Inflammatory macrophage (primary cell): ENCODE results near the gene P3R3URF.

Source experiments
- DNase-seq, 2 donors: peaks; one replicate each; pipeline ENCODE4 v3.0.0-alpha.2; 2020 to 2022

Gene P3R3URF

DNA sequence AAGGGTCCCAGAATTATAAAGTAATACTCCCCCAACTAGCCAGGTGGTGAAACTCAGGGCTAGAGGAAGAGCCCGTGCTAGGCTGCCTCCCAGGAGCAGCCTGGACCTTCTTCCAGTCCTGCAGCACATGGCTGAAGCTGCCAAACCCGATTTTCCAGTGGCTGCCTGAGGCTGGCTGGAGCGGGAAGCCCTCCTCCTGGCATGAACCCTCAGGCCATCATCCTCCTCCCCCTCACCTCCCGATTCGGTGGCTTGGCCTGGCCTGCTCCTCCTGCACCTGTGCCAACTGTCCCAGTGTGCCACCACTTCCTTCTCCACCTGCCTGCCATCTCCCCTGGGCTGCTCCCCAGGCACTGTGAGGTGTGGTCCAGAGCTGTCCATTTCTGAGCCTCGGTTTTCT, 4.4 kb downstream of the P3R3URF start:
- no peak for DNase-seq

DNA sequence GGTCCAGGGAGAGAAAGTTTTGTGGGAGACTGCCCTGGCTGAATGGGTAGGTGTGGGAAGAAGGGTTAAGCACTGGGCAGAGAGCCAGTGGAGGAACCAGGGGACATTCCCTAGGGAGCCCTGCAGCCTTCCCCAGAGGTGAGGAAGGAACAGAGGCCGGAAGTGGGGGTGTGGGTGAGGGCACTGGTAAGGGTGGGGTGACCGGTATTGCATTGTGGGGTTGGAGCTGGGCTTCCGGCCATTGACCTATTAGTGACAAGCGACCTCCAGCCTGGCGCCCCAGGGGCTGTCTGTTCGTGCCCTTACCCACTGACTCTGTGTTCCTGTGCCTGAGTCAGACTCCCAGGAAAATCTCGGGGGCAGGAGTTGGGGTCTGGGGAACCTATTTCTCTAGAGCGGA, 4.9 kb downstream of the P3R3URF start:
- DNase-seq: no peak

DNA sequence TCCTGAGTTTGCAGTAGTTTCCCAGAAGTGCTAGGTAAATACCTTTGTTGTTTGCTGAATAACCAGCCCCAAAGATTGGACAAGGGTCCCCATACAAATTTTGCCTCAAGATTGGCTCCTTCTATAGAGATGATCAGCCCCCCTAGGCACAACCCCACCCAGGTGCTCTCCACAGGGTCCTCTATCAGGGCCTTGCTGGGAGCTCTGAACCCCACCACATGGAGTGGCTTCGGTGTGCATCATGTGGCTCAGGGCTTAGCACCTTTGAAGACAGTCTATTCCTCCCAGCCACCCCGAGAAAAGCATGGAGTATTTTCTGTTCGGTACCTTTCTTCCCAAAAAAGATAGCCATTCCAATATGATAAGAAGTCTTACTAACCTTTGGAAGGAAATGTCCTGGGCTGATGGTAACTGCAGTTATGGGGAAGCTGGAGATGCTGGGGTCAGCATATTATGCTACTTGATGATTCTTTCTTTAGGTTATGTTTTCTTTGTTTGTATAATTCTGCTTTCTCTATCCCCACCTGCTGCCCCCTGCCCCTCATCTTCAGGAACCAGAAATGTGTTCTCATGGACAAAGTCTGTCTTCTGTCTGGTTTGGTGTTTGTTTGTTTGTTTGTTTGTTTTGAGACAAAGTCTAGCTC, 6.4 kb downstream of the P3R3URF start:
- no peak for DNase-seq

DNA sequence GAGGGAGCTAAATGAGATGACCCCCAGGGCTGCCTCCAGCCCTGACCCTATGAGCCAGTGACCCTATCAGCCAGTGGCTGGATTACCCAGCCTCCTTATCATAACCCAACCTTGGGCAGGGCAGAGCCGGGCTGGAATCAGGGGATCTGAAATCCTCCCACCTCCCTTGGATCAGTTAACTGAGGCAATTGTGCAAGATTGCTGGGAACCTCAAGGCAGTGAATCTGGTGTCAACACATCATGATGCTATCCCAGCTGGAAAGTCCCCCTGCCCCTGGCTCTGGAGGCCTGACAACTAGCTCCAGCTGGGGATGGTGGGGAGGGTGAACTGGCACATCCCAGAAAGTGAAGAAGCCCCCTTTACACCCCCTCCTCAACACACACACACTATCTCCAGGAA, 7.8 kb downstream of the P3R3URF start:
- DNase-seq: no peak

DNA sequence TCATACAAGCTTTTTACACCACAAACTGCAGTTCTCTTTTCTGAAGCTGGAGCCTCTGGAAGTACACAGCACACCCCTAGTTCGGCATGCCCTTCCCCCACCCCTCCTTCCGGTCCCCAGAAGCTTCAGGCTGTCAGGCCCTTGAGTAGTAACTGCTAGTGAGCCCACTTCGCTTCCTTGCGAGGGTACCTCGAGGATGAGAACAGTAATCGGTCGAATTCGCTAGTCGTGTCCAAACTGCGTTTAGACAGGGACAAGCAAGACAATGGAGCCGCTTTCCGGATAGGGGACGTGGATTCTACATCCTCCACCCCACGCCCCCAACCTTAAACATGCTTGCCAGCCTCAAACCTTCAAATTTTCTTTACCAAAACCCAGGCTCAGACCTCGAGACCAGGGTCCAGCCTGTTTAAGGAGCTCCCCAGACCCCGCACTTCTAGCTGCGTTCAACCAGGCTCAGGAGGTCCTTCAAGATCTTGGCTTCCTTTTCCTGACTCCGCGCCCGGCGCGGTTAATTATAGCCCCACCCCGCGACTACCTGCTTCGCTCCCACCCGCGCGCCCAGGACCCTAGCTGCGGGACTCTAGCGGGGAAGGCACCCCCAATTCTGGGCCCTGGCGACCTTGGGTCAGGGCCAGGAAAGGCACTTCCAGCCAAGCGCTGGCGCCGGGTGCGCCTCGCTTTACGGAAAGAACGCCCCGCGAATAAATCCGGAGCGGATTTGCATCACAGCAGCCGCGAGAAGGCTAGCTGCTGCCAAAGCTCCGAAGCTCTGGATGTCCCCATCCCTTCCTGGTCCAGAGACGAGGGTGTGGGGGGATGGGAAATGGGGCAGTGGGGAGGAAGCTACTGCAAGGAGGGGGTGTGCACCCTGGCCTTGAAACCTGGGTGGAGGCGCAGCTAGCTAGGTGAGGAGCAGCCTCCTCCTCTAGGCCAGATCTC, 9.5 kb downstream of the P3R3URF start:
- DNase-seq: no peak

DNA sequence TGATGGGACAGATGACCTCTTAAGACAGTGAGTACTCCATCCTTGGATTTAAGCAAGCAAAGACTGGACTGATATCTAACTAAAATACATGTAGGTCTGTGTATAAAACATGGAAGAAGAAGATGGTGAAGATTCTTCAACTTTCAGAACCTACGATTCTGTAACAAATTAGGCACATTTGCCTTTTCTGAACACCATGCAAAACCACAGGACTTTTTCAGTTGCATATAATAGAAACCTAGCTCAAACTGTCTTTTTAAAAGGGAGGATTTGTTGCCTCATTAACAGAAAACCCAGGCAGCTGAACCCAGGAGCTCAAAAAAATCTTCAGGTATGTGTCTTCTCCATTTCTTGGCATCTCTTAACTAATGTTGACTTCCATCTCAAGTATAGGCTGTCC, 16.1 kb downstream of the P3R3URF start:
- no peak for DNase-seq

DNA sequence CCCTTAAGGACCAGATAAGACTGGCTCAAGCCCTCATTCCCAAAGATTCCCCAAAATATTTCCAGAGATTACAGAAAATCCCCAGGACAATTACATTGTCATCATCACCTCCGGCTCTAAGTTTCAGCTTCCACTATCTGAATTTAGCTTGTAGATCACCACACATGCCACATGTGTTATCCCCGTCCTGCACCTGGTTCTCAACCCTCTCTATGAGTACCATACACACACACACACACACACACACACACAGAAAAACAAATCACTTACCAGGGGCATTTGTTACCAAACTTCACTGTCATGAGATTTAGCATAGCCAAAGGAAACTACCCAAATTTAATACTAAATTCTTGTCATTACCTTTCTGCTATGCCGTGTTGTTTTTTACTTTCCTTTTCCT, 16.8 kb downstream of the P3R3URF start:
- DNase-seq: no peak

DNA sequence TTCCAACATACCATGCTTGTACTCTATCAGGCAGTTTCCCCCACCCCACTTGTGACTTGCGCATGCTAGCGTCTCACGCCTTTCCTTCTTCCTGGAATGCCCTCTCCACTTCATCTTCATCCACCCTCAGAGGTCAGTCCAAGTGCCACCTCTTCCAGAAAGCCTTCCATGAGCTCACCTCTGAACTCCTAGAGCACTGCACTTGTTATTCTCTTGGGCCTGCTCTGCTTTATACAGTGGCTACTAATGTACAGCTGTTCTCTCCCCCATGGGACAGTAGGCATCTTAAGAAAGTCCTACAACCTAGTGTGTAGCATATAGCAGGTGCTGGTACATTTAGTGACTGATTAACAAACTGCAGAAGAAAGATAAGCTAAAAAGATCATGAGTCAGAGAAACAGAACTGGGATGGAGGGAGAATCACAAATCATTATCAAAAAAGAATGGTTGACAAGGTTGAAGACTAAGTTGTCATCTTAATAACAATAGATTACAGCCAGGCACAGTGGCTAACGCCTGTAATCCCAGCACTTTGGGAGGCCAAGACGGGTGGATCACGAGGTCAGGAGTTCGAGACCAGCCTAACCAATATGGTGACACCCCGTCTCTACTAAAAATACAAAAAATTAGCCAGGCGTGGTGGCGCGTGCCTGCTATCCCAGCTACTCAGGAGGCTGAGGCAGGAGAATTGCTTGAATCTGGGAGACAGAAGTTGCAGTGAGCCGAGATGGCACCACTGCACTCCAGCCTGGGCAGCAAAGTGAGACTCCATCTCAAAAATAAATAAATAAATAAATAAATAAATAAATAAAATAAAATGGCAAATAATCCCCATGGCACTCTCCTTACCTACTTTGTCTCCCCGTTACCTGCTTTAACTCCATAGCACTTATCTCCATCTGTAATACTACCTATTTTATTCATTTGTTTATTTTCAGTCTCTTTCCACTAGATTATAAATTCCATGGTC, 17.7 kb downstream of the P3R3URF start:
- DNase-seq: no peak

DNA sequence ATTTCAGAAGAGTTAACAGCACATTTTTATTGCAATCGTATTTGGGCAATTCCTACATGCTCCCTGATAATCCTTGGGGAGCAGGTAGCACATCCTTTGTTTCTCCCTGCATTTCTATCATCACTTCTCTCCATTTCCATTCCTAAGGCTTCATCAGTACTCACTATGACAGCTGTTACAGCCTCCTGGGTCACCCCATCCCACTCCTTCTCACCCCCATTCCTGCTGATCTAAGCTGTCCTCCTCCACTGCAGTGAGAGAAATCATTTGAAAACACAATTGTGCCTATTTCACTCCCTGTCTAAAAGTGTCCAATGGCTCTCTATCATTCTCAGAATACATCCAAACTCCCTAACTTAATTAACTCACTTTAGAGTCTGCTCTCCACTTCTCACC, 18.4 kb downstream of the P3R3URF start:
- DNase-seq: no peak

DNA sequence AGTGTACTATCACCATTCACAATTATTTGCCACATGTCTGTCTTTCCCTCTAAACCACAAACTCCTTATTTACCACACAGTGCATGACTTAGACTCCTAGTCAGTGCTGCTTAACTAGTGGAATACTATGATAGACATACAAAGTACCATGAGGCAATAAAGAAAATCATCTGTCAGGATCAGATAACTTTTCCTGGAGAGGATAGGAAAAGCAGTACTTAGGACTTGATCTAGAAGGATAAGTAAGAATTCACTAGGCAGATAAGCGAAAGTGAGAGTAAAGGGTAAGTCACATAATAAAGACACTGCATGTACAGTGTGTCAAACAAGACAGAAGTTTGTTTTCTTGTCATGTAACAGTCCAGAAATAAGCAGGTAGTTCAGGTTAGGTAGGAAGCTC, 22.6 kb downstream of the P3R3URF start:
- DNase-seq: no peak

DNA sequence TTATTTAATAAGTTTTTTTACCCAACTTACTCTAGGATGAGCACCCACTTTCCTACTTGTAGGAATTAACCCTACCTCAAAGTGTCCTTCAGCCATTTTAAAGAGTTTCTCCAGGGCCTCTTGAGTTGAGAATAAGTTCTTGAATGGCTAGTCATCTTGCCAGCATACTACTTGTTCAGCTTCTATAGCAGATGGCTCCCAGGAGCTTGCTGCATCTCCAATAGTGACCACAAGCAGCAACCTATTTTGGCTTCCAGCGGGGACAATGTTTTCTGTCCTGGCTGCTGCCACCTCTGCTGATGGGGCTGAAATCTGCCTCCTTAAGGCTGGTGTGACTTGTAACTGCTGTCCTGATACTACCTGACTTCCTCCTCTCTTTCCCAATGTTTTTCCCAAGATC, 23.1 kb downstream of the P3R3URF start:
- no peak for DNase-seq

DNA sequence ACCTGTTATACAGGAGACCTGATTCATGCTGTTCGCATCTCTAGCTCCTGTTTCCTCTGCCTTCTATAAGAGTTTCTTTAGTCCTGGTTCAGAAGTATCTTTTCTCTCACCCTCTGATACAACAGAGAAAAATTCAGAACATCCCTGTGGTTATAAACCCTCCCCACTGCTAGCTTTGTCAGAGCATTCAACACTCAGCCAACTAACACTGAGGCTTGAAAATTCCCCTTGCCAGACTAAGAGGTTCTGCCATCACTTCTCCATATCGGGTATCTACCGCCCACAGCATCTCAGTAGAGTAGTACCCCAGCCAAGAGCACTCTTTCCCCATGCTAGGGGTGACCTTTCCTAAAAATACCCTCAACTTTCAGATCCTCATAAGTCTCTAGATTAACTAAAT, 24.3 kb downstream of the P3R3URF start:
- DNase-seq: peak in 1 of 2 donors; percentile 8

DNA sequence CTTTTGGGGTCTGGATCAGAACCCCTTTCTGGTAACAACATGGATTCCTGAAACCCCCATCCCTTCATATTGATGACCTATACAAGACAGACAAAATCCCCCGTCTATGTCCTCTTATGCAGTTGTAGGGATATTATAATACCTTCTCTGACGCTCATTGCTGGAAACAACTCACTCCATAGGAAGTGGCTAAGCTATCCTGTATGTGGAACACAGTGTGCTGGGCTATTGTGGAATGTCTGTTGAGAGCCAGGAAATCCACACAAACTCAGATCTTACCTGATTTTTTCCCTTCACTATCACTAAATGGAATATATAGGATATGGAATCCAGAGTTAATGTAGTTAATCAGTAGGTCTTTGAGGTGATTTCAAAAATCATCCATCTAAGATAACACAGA, 26.2 kb downstream of the P3R3URF start:
- DNase-seq: no peak

DNA sequence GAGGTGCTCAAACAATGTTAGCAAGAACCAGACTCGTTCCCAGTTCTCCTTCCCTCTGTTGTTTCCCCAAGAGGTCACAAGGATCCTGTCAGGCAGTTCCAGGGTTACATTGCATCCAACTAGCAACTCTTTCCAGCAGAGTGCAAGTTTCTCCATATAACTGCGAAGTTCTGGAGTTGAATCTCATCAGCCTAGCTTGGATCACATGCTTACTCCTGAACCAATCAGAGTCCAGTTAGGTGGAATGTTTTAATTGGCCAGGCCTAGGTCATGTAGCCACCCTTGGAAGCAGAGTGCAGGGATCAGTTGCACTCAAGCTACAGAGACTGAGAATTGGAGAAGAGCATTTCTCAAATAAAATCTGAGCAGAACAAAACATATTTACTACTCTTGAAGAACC, 28.0 kb downstream of the P3R3URF start:
- DNase-seq: no peak

DNA sequence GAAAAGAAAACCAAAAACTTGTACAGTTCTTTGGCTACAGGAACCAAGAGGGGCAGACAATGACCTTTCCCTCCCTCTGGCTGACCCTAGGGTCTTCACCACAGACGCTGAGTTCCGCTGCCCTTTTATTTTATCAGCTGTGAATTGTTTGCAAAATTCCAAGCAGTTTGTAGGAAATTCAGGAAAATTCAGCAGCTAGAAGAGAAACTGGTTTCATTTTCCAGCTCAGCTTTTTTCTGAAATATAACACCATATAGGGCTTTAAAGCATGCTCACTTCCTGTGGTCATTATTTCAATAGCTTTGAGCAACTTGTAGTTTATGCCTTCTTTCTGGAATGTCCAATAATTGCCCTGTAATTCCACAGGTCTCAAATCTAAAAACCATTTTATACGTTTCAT, 38.4 kb downstream of the P3R3URF start:
- no peak for DNase-seq

DNA sequence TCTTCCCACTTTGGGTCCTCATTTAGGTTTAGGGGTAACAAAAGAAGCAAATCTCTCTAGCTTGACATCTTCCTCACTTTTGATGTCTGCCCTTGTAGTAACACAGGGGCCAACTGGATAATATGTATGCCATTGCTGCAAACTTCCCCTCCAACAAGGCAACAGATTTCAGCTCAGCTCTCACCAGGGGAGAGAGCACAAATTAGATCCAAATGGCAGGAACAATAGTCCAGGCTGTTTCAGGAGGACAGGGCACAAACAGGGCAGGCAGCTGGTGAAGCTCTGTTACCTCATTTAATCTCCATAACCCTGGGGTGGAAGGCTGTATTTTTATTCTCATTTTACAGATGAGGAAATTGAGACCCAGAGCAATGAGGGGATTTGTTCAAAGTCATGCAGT, 39.6 kb downstream of the P3R3URF start:
- no peak for DNase-seq

DNA sequence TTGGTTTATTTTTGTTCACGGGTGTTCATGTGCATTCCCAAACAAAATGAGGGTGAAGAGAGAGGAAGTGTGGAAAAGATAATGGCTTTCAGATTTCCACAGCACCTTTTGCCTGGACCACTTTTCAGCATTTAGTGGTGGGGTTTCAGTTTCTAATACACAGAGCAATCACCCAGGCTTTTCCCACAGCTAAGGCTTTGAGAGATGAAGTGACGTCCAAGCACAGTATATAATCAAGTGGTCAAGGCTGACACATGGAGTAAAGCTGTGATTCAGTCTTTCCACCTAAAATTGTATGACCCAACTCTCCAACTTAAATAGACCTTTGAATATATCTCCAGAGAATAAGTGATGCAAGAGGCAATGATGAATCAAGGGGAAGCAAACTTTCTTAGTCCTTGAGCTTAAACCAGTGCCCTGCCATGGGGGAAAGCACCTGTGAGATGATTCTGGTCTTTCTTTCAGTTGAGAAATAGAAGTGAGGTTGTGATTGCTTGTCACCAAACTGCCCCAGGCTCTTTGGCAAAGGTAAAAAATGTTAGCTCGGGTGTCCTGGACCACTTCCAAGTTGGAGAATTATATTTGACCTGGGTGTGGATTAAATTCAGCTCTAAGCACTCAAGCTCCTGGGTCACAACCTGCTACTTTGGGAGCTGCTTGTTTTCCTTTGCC, 41.5 kb downstream of the P3R3URF start:
- DNase-seq: no peak

DNA sequence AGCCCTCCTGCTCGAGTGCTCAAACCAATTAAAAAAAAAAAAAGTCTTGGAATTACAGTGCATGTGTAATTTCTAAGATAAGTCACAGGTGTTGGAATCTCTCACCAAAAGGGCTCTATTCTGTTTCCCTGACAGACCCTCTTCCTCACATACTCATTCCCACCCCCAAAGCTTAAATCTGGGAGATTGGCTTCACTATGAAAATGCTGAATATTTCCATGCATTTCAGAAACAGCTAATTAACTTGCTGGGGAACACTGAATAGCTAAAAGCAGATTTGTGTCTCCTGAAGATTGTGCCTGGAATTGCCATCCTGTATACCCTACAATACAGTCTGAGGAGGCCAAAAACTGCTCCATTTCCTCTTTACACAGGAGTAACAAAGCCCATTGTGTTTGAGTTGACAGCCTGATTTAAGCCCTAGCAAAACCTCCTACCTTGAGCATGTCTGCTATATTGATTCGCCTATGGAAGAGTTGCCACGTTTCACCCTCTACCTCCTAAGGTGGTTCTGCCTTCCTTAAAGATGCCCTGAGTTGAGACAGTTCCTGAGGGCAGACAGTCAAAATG, 42.4 kb downstream of the P3R3URF start:
- no peak for DNase-seq

DNA sequence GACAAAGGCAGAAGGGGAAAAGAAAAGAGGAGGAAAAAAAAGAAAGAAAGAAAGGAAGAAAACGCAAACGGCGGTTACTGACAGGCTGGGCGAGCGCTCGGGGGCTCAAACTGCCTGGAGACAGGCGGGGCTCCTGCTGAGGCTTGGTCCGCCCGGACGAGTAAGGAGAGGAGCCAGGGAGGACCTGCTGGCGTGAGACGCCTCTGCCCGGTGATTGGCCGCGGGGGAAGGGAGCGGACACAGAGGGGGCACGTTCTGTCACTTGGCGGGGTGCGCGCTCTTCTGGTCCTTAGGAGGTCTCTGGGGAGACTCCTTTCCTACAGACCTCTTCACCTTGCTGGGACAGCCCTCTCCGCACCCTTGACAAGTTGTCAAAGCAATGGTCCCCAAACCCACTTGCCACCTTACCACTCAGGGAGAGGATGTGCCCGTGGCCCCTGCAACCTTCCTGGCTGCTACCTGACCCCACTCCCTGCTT, 43.1 kb downstream of the P3R3URF start:
- no peak for DNase-seq

DNA sequence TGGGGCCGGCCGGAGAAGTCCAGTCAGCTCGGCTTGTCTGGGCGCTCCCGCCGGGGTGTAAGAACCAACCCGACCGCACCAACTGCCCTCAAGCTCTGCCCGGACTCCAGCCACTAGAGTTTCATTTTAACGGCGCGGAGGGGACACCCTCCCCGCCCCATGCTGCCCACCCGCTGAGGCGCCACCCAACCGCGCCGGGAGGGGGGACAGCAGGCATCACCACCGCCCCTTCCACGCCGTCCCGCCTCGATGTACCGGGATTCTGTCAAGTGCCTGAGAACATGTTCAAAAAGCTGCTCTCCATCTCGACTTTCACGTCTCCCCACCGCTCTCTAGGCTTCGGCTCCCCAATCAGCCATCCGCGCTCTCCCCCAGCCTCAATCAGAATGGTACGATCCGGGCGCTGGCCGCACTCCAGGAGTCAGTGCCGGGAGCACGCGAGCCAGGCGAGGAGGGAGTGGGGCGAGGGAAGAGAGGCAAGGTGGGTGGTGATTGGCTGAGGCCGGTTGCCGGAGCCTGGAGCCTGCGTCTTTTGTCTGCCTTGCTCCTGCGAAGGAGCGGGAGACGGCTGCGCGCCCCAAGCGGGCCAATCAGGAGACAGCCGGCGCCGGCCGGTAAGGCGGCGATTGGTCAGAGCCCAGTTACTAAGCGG, 43.6 kb downstream of the P3R3URF start, which contains the start of gene PIK3R3:
TSS of gene PIK3R3 (minus strand) at position 101 of the 652 bp plus-strand sequence. CDS start 677 bp downstream, outside the sequence.
- peak; percentile 98 for DNase-seq
